ENCODE data around the gene ZNF436.

ZNF436 gene

DNA sequence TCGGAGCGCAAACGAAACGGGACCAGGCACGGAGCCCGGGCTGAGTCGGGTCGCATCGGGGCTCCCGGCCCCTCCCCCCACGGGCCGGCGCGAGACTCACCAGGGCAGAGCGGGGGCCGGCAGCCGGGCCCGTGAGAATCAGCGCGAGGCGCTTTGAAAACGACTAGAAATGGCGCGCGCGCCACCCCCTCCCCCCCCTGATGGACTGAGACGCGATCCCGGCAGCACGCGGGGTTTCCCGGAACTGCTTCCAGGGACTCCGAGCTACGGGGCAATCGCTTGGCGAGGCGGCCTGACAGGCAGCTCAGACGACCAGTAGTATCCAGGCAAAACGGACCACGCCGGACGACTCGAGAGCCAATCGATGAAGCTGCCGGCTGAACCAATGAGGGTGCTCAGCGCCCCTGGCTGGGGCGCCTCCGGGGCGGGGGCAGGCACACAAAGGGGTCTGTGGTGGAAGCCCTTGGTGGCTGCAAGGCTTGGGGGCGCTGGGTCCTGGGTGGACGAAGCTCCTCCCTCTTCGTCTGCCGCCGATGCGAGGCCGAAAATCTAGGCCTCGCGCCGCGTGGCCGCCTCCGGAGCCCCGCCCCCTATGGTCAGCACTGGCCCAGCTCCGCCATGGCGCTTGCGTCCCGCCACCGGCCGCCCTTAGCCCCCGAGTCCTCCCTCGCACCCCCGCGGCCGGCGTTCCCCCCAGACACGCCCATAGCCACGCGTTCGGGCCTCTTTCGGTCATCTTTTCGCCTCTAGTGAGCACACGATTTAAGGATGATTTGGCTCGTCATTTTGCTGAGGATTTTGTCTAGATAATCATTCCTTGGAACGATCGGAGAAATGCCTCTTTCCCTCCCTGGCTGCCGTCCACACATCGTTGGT lies 25.3 kb downstream of the ZNF436 start, which contains the start of gene HNRNPR:
Gene HNRNPR, minus strand, starts transcription at position 174 of the 876 bp plus-strand sequence. CDS start 3,276 bp downstream, outside the sequence.
- no peak; the same call in 1 of the 2 replicates for TF ChIP-seq CTCF (conservative IDR thresholded peaks at IDR 0.05)
- peak within 1 kb of the TSS; percentile 98 for H3K27ac ChIP-seq

GRCh38 chr1:23343221-23344110 lies 26.2 kb downstream of the ZNF436 start:
- peak overlapping the region; percentile 98 for H3K27ac ChIP-seq
- TF ChIP-seq CTCF (conservative IDR thresholded peaks at IDR 0.05): no peak

DNA sequence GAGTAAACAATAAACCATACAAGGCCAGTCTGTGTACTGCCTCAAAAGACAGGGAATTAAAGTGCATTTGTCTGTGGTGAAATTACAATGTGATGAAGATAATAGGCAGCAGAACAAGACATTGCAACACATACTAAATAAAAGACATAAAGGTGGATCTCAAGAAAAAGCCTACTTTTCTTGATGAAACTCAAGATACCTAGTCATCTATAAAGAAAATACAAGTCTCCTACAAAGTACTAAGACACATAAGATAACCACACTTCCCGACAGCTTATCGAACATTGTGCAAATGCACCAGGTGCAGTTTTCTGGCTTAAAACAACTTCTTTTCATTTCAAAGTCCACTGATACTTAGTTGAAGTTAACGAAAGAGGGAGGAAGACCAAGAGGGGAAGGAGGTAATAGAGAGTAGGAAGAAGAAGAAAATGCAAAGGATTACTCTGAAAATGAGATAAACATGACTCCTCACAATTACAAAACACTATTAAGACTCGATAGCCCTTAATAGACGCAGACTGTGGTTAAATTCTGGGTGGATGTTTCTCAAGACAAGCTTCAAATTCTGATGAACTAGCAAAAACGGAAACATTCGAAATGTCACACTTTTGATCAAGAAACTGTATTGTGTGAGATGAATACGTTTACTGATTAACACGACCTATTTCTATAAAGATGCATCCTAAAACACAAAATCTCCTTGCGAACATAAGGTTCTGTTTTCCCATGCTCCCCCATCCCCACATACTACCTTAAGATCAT lies 27.5 kb downstream of the ZNF436 start:
- peak overlapping the region; percentile 98 for H3K27ac ChIP-seq
- TF ChIP-seq CTCF (conservative IDR thresholded peaks at IDR 0.05): no peak

- TF ChIP-seq CTCF (conservative IDR thresholded peaks at IDR 0.05): no peak
- no peak overlapping the region for H3K27ac ChIP-seq
These were observed 30.0 kb downstream of the ZNF436 start for GRCh38 chr1:23339632-23340031.

DNA sequence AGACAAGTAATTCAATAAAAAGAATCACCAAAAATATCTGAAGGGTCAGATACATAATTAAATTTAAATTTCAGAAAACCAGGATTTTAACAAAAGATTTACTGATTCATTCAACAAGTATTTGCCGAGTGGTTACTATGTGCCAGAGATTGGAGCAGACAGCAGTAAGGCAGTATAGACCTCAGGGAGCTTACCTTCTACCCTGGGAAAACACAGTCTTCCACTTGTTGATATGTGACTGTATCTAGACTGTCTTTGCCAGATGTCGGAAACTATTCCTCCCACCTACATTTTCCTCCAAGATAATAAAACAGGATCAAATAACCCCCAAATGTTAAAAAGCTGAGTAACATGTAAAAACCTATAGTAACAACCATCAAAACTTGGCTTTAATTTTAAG lies 31.8 kb downstream of the ZNF436 start:
- TF ChIP-seq CTCF (conservative IDR thresholded peaks at IDR 0.05): no peak
- no peak overlapping the region for H3K27ac ChIP-seq

GRCh38 chr1:23331713-23332112 lies 37.9 kb downstream of the ZNF436 start:
- TF ChIP-seq CTCF (conservative IDR thresholded peaks at IDR 0.05): no peak

More at GRCh38 chr1:23331713-23332112, 37.9 kb downstream of the ZNF436 start:
- H3K27ac ChIP-seq: no peak overlapping the region

Data from VCaP (cell line).